Left kidney (tissue), 2 donors: ENCODE results near the gene PPFIA1. TPM values are rescaled to one million over a fixed set of nuclear protein-coding genes. Genes with fewer than 3 reads are reported as not detected.

ENCODE experiments used
- DNase-seq: peaks from one replicate; pipeline ENCODE4 v3.0.0-alpha.2; 2013
- polyA plus RNA-seq: library from polyadenylated mRNA; unstranded; fragments of 120-200 nt; gene quantifications from one replicate; pipeline ENCODE4 v1.2.1, GENCODE V29; 2013; ENCODE audit not compliant: insufficient read length

The PPFIA1 gene
- polyA plus RNA-seq, 1 donor: 60.8 TPM

DNA sequence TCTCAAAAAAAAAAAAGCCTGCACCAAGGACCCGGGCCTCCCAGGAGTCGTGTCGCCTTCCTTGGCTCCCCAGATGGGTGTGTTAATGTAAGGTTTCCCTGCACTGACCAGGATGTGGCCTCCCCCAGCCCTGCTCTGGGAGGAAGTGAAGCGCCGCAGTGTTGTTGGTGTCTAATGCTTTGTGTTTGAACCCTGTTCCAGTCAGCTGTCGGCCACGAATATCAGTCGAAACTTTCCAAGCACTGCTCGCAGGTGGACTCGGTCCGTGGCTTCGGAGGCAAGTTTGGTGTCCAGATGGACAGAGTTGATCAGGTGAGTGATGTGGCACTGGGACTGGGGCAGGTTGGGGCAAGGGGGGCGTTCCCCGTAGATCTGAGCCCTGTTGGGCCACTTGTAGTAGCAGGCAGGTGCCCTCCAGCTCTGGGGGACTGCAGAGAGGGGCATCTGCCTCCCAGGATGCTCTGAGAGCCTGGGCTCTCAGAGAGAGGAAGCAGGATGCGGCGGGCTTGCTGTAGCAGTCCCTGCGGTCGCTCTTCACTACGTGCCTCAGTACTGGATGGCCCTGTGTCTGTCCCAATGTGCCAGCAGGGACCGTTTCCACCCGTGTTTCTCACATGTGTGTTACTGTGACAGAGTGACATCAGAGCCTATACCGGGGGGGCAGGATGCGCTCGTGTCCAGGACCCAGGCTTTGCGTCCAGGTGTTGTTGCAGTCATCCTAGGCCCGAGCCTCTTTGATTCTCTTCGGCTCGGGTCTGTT, 144.0 kb downstream of the PPFIA1 start:
- no peak for DNase-seq

DNA sequence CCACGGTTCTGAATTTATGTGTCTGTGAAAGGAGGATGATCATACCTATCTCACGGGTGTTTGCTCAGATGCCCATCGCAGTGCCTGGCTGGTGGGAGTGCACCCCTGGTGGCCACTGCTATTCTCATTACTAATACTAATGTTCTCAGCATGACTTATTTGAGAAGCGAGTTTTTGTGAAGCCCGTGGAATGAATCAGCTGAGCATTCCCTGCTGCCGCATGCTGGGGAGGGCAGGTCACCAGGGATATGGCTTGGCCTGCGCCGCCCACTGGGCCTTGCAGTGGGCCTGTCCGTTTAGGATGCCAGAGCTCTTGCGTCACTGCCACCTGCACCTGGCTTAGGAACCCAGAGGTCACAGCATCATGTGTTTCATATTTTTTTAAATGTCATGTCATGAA, 144.7 kb downstream of the PPFIA1 start:
- no peak for DNase-seq

DNA sequence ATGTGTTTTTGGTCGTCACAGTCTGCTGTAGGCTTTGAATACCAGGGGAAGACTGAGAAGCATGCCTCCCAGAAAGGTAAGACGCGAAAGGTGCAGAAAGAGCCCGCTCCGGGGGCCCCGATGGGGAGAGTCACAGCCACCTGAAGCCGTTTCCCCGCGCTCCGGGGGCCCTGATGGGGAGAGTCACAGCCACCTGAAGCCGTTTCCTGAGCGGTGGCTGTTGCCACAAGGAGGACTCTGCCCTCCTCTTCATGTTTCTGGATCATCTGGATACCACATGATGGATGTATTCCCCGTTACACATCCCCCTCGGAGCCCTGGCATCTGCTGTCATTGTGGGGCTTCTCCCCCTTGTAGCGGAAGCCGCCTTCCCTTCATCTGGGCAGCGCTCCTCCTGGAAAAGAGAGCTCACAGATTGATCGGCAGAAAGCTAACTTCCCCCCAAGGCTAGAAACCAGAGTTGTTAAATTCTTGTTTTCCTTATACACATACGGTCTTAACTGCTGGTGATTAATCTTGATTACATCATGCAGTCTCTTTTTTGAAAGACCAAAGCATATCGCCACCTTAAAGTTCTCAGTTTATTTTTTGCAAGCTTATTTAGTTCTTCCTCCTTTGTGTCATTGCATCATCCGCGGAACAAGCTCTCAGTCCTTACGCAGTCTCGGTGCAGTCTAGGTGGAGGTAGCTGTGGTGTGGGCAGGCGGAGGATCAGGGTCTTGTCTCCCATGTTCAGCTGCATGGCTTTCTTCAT, 145.3 kb downstream of the PPFIA1 start:
- no peak for DNase-seq

DNA sequence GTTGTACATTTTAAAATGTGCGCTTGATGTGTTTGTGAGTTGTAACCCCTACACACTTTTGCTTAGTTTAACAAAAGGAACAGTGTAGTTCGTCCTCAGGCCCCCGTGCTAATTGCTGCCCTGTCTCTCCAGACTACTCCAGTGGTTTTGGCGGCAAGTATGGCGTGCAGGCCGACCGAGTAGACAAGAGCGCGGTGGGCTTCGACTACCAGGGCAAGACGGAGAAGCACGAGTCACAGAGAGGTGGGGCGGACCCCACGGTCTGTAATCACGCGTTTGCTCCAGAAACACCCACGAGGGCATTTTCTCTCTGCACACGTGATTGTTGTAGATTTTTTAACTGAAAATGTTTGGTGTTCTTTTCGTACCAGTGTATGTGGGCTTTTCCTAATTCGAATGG, 146.4 kb downstream of the PPFIA1 start:
- DNase-seq: no peak

DNA sequence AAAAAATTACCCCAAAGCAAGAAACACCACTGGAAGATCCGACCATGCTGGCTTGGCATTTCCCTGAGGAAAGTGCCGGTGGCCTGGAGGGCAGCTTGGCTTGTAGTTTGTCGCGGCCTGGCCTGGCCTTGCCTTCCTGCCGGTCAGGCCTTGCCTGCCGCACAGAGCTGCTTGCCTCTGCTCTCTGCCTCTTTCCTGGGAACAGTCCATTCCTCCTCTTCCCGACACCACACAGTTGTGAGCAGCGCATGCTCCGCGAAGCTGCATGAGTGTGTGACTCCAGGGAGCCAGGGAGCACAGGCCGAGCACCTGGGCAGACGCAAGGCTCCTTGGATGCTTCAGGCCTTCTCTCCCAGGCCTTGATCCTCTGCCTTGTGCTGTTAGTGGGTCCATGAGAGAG, 147.6 kb downstream of the PPFIA1 start:
- DNase-seq: no peak

DNA sequence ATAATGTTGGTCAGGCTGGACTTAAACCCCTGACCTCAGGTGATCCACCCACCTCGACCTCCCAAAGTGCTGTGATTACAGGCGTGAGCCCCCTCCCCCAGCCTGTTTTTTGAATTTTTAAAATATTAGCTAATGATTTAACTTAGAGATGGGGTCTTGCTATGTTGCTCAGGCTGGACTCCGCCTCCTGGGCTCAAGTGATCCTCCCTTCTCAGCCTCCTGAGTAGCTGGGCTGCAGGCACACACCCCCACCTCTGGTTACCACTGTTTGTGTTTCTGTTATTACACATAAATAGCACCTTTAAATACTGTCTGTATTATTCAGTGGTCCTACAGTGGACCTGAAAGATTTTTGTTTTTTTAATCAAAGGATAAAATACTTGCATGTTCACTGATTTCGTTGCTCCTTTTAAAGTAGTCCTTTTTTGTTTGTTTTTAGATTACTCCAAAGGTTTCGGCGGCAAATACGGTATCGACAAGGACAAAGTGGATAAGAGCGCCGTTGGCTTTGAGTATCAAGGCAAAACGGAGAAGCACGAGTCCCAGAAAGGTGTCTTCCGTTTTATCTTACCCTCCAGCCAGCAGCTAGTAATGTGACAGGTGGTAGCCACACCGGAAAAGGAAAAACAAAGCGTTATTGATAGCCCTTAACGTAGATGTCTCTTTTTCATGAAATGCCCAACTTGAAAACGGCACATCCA, 149.0 kb downstream of the PPFIA1 start:
- no peak for DNase-seq

DNA sequence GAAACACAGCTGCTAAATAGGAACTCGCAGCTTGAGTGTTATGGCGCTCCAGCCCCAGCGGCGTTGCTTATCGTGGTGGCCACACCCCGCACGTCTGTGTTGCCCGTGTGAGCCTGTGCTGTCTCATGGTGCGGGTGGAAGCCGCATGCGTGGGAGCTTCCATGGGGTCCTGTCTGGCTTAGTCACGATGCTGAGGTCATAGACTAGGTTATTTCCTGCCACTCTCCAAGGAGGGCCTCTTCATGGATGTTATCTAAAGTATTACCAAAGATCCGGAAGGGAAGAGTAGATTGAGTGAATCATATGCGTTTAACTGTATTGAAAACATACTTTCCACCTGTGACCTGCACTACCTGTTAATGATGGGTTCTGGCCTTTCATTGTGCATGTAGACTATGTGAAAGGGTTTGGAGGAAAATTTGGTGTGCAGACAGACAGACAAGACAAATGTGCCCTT, 149.5 kb downstream of the PPFIA1 start:
- no peak for DNase-seq

DNA sequence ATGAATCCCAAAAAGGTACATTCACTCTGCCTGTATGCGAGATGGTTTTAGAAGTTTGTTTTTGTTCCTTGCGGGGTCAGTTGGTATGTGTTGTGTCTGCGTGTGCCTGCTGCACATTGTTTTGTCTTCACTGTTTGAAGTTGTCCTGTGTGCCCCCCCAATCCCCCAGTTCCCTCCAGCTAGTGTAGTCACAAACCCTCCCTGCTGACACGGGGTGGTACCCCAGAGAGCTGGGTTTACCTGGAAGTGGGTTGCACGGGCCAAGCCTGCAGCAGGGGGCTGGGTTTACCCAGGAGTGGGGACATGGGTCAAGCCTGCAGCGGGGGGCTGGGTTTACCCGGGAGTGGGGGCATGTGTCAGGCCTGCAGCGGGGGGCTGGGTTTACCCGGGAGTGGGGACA, 150.0 kb downstream of the PPFIA1 start:
- DNase-seq: no peak

DNA sequence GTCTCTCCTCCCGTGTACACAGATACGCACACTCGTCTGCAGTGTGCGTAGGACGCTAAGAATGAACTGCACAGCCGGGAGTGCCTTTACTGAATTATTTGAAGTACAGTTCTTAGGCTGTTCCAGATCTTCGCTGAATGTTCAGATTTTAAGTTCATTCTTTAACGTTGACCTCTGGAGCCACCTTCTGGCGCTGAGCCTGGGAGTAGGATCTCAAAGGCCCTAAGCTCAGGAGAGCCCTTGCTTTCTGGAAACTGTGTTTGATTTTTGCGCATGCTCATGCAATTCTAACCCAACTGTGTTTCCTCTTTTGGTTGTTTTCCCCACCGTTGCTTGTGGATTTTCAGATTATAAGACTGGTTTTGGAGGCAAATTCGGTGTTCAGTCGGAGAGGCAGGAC, 150.6 kb downstream of the PPFIA1 start:
- no peak for DNase-seq

DNA sequence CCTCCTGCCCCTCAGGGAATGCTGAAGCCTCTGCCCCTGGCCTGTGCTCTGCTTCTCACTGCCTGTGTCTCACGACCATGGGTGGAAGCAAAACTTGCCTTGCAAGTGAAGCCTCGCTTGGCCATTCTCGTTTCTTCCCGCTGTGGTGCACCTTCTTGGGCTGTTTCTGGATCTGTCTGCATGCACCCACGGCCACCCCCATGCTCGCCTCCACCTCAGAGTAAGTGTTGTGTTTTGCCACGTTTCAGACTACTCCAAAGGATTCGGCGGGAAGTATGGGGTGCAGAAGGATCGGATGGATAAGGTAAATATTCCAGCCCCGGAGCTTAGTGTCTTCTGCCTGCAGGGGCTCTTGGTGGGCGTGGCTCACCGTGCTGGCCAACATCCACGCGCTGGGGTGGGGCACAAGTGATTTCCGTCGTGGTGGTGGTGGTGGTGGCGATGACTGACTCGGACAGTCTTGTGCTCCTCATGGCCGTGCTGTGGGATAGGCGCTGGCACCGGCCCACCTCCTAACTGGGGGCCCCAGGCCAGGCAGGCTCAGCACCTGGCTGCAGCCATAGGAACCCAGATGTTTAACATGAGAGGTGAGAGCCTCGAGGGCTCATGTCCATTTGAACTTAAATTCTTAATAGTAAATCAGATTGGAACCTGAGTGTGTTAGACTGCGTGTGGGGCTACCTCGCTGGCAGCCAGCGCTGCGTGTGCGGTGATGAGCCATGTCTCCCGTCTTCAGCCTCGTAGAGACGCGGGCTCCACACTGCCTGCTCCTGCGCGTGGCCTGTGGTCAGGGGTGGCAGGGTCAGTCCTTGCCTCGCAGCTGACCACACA, 152.4 kb downstream of the PPFIA1 start:
- DNase-seq: no peak

DNA sequence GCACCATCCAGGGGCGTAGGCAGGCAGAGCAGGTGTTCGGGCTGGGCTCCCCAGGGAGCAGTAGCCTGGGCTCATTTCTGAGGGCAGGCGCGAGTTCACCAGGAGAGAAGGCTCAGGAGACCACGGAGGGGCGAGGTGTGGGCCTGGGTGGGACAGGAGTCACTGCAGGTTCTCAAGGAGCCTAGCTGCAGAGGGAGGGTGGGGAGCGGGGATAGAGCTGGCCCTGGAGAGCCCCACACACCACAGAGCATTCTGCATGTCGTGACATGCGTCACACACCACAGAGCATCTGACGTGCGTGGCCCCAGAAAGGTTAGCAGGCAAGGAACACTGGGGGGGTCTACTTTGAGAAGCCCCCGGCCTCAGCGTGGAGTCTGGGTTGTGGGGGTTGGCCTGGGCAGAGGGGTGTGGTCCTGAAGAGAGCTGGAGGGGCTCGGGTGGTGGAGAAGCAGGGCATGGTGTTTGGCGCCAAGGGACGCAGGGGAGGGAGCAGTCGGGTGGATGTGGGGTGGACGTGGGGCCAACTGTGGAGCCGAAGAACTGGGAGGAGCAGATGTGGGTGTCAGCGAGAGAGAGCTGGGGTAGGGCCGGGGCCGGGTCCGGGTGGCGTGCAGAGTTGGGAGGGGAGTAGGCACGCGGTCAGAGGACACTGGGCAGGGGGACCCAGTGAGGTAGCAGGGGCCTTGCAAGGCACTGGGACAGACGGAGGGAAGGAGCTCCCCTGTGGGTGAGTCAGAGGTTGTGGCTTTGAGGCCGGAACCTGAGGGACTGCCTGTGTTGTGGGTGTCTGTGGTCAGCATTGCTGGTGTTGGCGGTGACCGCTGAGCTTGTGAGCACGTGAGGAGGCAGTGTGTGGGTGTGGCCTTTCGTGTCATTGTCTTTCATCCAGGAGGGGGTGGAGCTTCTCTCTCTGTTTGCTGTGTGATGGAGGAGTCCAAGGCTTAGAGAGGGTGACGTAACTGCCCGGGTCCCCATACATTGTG, 153.3 kb downstream of the PPFIA1 start:
- DNase-seq: no peak

DNA sequence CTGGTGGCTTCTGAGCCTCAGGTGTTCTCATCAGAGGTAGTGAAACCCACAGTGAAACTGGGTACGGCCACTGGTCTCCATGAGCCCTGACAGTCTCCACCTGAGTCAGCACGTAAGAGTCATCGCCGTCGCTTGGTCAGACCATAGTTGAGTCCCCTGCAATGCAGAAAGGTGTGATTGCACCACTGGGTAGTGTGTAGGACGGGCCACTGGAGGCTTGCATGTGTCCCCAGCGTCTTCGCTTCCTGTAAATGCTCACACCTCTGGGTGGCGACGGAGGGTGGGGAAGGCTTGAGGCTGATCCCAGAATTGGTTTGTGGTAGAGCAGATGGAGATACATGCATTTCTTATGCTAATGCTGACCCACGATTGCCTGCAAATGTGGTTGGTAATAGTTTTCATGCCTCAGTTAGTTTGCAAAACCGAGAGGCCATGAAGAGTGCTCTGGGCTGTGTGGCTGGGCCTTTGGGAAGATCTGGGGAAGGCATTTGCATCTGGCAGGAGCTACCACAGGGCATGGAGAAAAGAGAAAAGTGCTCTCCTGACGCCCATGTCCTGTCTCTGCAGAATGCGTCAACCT, 154.4 kb downstream of the PPFIA1 start:
- DNase-seq: no peak

DNA sequence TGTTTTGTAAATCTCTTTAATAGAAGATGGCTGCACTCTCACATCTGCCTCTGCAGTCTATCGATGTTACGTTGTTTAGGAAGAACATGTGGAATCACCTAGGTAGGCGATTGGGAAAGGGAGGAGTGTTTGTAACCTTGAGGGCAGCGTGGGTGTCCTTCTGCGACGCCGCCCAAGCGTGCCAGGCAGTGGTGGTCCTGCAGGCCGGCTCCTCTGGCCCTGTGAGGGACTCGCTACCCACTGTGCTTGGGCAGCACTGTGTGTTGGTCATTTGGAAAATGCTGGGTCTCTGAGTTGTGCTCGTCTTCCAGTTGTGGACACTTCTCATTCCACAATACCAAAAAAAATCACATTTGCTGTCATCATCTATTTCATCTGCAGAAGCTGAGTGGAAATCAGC, 156.9 kb downstream of the PPFIA1 start:
- no peak for DNase-seq

DNA sequence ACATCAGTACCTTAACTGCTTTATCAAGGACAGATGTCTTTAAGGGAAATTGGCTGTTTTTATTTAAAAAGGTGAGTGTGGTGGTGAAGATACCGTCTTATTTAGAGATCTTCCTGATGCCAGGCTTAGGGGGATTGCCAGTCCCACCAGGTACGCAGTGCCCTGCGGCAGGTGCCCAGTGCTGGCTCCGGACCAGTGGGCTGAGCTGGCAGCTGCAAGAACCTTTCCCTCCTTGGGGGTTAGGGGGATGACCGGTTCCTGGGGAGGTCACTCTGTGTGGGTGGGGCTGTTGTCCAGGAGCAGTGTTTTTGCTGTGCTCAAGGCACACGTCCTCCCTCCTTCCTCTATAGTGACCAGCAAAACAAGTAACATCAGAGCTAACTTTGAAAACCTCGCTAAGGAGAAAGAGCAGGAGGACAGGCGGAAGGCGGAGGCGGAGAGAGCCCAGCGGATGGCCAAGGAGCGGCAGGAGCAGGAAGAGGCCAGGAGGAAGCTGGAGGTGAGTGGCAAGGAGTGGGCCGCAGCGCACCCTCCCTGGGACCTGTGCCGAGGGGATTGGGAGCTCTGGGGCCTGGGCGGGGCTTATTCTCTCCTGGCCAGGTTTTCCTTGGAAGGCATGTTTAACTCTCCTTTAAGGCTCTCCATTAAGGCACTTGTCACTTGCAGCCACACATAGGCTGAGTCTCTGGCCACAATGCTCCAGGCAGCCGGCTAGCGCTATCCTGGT, 158.4 kb downstream of the PPFIA1 start:
- no peak for DNase-seq

DNA sequence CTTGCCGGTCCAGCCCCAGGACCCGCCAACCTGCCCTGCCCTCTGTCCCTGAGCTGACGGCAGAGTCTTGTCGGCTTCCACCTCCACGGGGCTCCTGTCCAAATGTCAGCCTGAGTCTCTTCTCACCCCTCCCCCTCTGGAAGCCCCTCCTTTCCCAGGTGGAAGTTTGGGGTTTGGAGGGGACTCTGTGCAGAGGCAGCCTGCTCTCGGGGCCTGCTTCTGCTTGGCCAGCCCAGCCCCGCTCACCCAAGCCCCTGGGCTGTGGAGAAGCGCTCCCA, 158.9 kb downstream of the PPFIA1 start:
- DNase-seq: no peak

DNA sequence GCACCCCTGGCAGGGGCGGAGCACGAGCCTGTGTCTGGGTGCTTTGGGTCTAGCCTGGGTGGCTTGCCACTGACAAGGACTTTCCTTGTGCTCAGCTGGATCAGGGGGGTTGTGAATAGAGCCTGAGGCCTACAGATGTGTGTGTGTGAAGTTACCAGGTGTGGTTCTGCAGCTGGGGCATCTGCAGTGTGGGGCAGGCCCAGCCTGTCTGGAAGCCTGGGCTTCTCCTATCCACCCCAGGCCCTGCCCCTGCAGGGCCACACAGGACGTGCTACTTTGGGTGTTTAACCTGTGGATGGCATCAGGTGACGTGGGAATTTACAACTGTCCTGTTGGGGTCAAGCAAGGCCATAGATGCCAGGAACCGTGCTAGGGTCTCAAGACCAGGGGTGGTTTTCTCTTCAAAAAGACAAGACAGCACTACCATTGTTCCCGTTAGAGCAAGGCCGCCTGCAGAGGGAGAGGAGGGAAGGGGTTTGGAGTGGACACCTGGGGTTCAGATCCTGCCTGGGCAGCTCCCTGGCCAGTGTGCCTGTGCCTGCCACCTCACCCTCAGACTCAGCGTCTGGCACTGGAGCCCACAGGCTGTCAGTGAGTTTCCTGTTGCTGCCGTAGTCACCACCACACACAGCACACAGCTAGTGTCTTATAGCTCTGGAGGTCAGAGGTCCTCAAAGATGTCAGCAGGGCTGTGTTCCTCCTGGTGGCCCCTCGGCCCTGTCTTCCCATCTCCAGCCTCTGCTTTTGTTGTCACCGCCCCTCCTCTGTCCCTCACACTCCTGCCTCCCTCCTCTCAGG, 159.4 kb downstream of the PPFIA1 start:
- DNase-seq: no peak

DNA sequence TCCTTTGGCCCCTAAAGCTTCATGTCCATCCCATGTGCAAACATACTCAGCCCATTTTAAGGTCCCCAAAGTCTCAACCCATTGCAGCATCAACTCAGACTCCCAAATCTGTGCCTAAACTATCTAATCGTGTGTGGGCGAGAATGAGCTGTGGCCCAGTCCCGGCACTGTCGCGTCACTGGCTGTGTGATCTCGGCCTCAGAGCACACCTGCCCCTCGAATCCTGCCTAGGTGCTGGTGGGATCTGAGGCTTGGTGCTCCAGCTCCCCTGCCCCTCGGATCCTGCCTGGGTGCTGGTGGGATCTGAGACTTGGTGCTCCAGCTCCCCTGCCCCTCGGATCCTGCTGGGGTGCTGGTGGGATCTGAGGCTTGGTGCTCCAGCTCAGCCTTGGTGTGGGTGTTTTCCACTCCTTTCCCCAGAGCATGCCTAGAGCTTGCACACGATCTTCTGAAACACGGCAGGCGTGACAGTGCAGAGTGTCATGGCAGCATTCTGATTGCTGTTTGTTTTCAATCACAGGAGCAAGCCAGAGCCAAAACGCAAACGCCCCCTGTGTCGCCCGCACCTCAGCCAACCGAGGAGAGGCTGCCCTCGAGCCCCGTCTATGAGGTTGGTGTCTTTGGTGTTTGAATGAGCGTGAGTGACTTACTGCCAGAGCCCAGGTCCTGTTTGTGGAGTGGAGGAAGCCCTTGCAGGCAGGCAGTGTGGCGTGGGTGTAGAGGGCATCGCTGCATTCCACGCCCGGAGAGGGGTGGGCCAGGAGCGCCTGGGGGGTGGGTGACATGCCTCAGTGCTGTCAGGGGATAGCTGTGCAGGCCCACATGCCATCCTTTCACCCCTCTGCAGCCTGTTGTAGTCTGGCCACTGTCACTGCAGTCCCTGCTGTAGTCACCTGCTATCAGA, 160.4 kb downstream of the PPFIA1 start:
- no peak for DNase-seq

DNA sequence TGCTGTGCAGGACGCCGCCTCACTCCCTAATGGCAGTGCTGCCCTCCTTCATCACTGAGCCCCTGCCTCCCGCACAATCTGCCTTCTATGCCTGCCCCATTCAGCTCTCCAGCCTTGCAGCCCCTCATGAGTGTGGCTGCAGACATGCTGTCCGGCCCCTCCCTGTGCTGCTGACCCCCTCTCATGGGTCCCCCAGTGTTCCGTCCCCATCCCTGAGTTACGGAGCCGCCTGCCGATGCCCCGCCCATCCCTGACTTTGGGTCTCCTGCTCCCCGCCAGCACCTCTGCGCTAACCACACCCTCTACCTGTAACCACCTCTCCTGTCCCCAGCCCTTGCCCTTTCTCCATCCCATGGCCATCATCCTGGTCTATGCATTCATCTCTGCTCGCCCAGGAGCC, 161.1 kb downstream of the PPFIA1 start:
- no peak for DNase-seq
